Ectodermal cell (in vitro differentiated cells): Measurements from ENCODE around the gene CASP6. TPM values are rescaled to one million over a fixed set of nuclear protein-coding genes. Genes with fewer than 3 reads are reported as not detected.

ENCODE experiments used
- H3K27ac ChIP-seq: 2 replicates; pipeline ENCODE4 v1.7.0; 2013; ENCODE audit warnings: mild to moderate bottlenecking, low read depth, low read length; ENCODE audit not compliant: insufficient read depth, poor library complexity, severe bottlenecking
- H3K27me3 ChIP-seq: 2 replicates; pipeline ENCODE4 v1.7.0; 2013; ENCODE audit warnings: mild to moderate bottlenecking, low read length; ENCODE audit not compliant: insufficient read depth, control insufficient read depth, poor library complexity, severe bottlenecking
- H3K36me3 ChIP-seq: one replicate; pipeline ENCODE4 v1.7.0; 2013; ENCODE audit warnings: low read length; ENCODE audit not compliant: control insufficient read depth, insufficient read depth
- H3K4me1 ChIP-seq: one replicate; pipeline ENCODE4 v1.7.0; 2013; ENCODE audit warnings: low read length; ENCODE audit not compliant: control insufficient read depth, insufficient read depth
- H3K4me3 ChIP-seq: 2 replicates; pipeline ENCODE4 v1.7.0; 2013; ENCODE audit warnings: low read depth, low read length, control low read depth; ENCODE audit not compliant: insufficient read depth
- H3K9me3 ChIP-seq: 2 replicates; pipeline ENCODE4 v1.7.0; 2013; ENCODE audit warnings: mild to moderate bottlenecking, low read length, moderate library complexity; ENCODE audit not compliant: control insufficient read depth
- WGBS, 2 experiments: methylation state at CpG; one replicate each; pipeline ENCODE4 v1.1.7; 2013; ENCODE audit warnings: missing lambda C conversion rate in 2 of 2; 5-methylcytosine and 5-hydroxymethylcytosine counted together
- polyA plus RNA-seq, 4 experiments: library from polyadenylated mRNA; stranded (reverse); fragments of 50-300 nt; gene quantifications; one replicate each; pipeline ENCODE4 v1.2.3, GENCODE V29; 2013

CASP6 gene
- polyA plus RNA-seq (2013, experiment 1 of 4) = 39.2 TPM
- polyA plus RNA-seq (2013, experiment 2 of 4) = 41.5 TPM
- 32.4 TPM for polyA plus RNA-seq (2013, experiment 3 of 4)
- 29.2 TPM for polyA plus RNA-seq (2013, experiment 4 of 4)

DNA sequence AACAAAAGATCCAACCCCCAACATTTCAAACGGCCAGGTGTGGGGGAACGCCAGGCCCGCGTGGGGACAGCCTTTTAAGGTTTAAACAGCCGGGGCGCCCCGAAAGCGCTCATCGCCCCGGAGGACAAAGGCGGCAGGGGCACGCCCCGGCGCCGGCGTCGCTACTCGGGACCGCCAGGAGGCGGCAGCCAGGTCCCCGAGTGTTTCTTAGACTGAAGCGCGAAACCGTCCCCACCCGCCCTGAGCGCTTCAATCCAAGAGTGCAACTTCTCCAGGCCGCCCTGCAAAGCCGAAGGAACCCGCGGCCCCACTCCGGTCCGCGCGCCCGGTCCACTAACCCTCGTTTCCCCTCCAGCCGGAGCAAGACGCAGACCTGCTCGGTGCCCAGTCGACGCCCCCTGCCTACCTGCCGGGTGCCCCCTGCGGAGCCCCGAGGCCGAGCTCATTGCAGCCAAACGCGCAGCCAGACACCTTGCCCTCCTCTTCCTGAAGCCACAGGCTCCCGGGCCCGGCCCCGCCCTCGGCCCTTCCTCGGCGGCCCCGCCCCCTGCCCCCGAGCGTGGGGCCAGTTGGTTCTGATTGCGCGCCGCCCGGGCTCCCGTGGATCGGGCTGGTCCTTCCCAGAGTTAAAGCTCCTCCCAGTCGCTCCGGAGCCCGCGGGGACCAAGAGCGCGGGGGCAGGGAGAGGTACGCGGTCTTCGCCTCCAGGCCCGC is at the start of gene CASP6:
CASP6 (minus strand) TSS at position 496 of the 714 bp plus-strand sequence; CDS start at position 446, 50 bp downstream.
- Histone ChIP-seq H3K36me3 (no peaks in the 10 kb centered on the region), H3K4me1 (peaks cover 12% of the 10 kb centered on the region), H3K27ac (peak within 1 kb of the TSS; percentile 91), H3K9me3 (no peaks in the 10 kb centered on the region), H3K4me3 (peak within 1 kb of the TSS; percentile 48), H3K27me3 (no peaks in the 10 kb centered on the region)
- WGBS, 2 experiments = 0% methylated on average over 72 of the region's 72 CpGs

GRCh38 chr4:109752525-109752924 is 49.3 kb upstream of the CASP6 start:
- Histone ChIP-seq H3K27me3 (no peaks in the 10 kb centered on the region), H3K4me1 (no peaks in the 10 kb centered on the region), H3K9me3 (no peaks in the 10 kb centered on the region), H3K27ac (no peak overlapping the region), H3K4me3 (no peak overlapping the region), H3K36me3 (no peaks in the 10 kb centered on the region)
- no CpG with 5 or more reads among the region's 1 CpG for WGBS, 2 experiments

DNA sequence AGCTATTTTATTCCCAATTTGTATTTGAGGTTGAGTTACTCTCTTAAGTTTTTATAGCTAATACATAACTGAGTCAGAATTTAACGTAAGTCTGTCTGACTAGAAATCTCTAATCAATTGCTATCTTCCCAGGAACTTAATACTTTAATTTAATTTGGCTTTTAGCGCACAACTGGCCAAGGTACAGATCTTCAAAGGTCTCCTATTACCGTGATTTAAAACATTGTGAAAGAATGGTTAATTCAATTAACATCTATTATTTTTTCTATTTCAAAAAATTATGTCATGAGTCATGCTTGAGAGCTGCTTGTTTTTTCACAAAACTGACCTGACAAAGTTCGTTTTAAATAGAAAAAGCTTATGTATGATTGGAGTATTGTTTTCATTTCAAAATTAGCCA is 48.6 kb upstream of the CASP6 start:
- no peak overlapping the region for H3K4me3 ChIP-seq
- WGBS, 2 experiments = 93 to 100% methylated on average over 1 to 3 of the region's 4 CpGs
- H3K36me3 ChIP-seq = no peaks in the 10 kb centered on the region
- no peaks in the 10 kb centered on the region for H3K9me3 ChIP-seq
- H3K4me1 ChIP-seq = no peaks in the 10 kb centered on the region
- H3K27me3 ChIP-seq = no peaks in the 10 kb centered on the region
- no peak overlapping the region for H3K27ac ChIP-seq

DNA sequence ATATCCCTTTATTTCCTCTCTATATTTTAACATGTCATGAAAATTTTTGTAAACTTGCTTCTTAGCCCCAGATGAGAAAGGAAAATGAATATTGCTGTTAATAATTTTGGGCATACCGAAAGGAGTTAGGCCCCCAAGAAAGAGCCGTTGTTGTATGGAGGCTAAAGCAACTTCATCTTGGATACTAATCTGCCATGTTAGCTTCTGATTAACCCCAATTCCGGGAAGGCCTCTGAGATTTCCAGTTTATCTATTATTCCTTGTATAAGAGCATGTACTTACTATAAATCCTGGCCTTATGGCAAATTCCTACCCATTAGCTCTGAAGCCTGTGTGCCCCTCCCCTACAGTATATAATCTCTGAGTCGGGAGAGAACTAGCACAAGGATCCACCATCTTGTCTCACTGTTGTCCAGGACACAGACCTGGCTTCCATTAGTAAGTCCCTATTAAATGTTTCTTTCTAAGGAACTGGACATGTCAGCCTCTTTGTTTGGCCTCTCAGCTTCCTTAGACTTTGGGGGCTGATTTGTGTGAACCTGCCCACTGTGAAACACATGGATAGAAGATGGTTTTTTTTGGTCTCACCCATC is 47.5 kb upstream of the CASP6 start:
- no peaks in the 10 kb centered on the region for H3K36me3 ChIP-seq
- H3K27me3 ChIP-seq = no peaks in the 10 kb centered on the region
- no peak overlapping the region for H3K4me3 ChIP-seq
- WGBS, 2 experiments = 96% methylated on average over 4 of the region's 4 CpGs
- H3K27ac ChIP-seq = no peak overlapping the region
- H3K4me1 ChIP-seq = no peaks in the 10 kb centered on the region
- H3K9me3 ChIP-seq = no peaks in the 10 kb centered on the region

- Histone ChIP-seq H3K36me3 (no peaks in the 10 kb centered on the region), H3K27me3 (no peaks in the 10 kb centered on the region), H3K27ac (no peak overlapping the region), H3K9me3 (no peaks in the 10 kb centered on the region), H3K4me3 (no peak overlapping the region), H3K4me1 (no peaks in the 10 kb centered on the region)
- 95 to 97% methylated on average over 6 of the region's 7 CpGs for WGBS, 2 experiments
These were observed 46.3 kb upstream of the CASP6 start for GRCh38 chr4:109749388-109750082.

DNA sequence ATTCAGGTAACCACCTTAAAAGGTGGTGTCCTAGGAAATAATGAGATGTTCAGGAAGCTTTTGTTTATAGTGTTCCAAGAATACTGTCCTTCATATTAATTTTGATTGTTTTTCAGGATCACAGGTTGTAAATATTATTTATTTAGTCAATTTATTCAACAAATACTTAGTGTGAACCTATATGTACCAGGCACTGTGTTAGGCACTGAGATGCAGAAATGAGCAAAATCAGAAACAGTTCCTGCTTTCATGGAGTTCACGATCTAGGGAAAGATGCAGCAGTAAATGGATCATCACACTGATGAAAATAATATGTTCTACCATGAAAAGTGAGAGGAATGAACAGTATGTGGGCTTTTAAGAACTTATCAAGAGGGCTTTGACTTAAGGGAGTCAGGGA is 44.9 kb upstream of the CASP6 start:
- WGBS, 2 experiments = 94 to 100% methylated on average over 1 of the region's 1 CpG
- Histone ChIP-seq H3K4me1 (no peaks in the 10 kb centered on the region), H3K27ac (no peak overlapping the region), H3K4me3 (no peak overlapping the region), H3K36me3 (no peaks in the 10 kb centered on the region), H3K9me3 (no peaks in the 10 kb centered on the region), H3K27me3 (no peaks in the 10 kb centered on the region)

GRCh38 chr4:109746728-109747127 is 43.5 kb upstream of the CASP6 start:
- Histone ChIP-seq H3K4me3 (no peak overlapping the region), H3K4me1 (no peaks in the 10 kb centered on the region), H3K9me3 (no peaks in the 10 kb centered on the region), H3K36me3 (no peaks in the 10 kb centered on the region), H3K27me3 (no peaks in the 10 kb centered on the region), H3K27ac (no peak overlapping the region)
- 75 to 89% methylated on average over 2 of the region's 2 CpGs for WGBS, 2 experiments

- H3K4me3 ChIP-seq = no peak overlapping the region
- H3K27ac ChIP-seq = no peak overlapping the region
- no peaks in the 10 kb centered on the region for H3K4me1 ChIP-seq
- H3K36me3 ChIP-seq = no peaks in the 10 kb centered on the region
- no peaks in the 10 kb centered on the region for H3K9me3 ChIP-seq
- no peaks in the 10 kb centered on the region for H3K27me3 ChIP-seq
These were observed 42.6 kb upstream of the CASP6 start for GRCh38 chr4:109745830-109746229.

GRCh38 chr4:109739547-109739946 is 36.3 kb upstream of the CASP6 start:
- H3K27ac ChIP-seq = no peak overlapping the region
- WGBS, 2 experiments = 90 to 95% methylated on average over 3 of the region's 3 CpGs
- no peaks in the 10 kb centered on the region for H3K36me3 ChIP-seq
- H3K27me3 ChIP-seq = no peaks in the 10 kb centered on the region
- H3K9me3 ChIP-seq = no peaks in the 10 kb centered on the region
- H3K4me1 ChIP-seq = no peaks in the 10 kb centered on the region
- H3K4me3 ChIP-seq = no peak overlapping the region

- no peaks in the 10 kb centered on the region for H3K27me3 ChIP-seq
- H3K4me3 ChIP-seq = no peak overlapping the region
- H3K4me1 ChIP-seq = no peaks in the 10 kb centered on the region
- H3K36me3 ChIP-seq = no peaks in the 10 kb centered on the region
- 83 to 85% methylated on average over 10 of the region's 10 CpGs for WGBS, 2 experiments
- H3K9me3 ChIP-seq = no peaks in the 10 kb centered on the region
- no peak overlapping the region for H3K27ac ChIP-seq
These were observed 35.0 kb upstream of the CASP6 start for GRCh38 chr4:109738104-109738872.
